KMS-11 (cell line): ENCODE data around the gene STAG1.

Experiments used
- H2AFZ ChIP-seq: fragments of 200-600 bp; sonication (generic); 2 replicates; pipeline ENCODE4 v1.6.1; 2016; ENCODE audit warnings: antibody characterized with exemption, mixed run types, low read depth
- H3K27ac ChIP-seq: fragments of 200-600 bp; sonication (generic); 2 replicates; pipeline ENCODE4 v1.6.1; 2016; ENCODE audit warnings: mild to moderate bottlenecking, mixed run types
- H3K27me3 ChIP-seq: fragments of 200-600 bp; sonication (generic); 2 replicates; pipeline ENCODE4 v1.6.1; 2017; ENCODE audit warnings: mild to moderate bottlenecking, low read depth, mixed run types, moderate library complexity; ENCODE audit not compliant: insufficient read depth
- H3K36me3 ChIP-seq: fragments of 200-600 bp; sonication (generic); 2 replicates; pipeline ENCODE4 v1.6.1; 2017; ENCODE audit warnings: mild to moderate bottlenecking, mixed run types; ENCODE audit not compliant: insufficient read depth
- H3K4me1 ChIP-seq: fragments of 200-600 bp; sonication (generic); 2 replicates; pipeline ENCODE4 v1.6.1; 2016; ENCODE audit warnings: mild to moderate bottlenecking, low read depth, mixed run types; ENCODE audit not compliant: poor library complexity, severe bottlenecking
- H3K4me2 ChIP-seq: fragments of 200-600 bp; sonication (generic); 2 replicates; pipeline ENCODE4 v1.7.0; 2016; ENCODE audit warnings: mild to moderate bottlenecking, mixed run types
- H3K4me3 ChIP-seq: fragments of 200-600 bp; sonication (generic); IDR thresholded peaks from 2 replicates; pipeline ENCODE4 v1.6.1; 2017; ENCODE audit warnings: low read depth, low read length, mixed read lengths; ENCODE audit not compliant: insufficient read depth
- H3K79me2 ChIP-seq: fragments of 200-600 bp; sonication (generic); 2 replicates; pipeline ENCODE4 v1.6.1; 2016; ENCODE audit warnings: low read depth, mixed run types; ENCODE audit not compliant: insufficient read depth
- H3K9ac ChIP-seq: fragments of 200-600 bp; sonication (generic); 2 replicates; pipeline ENCODE4 v1.6.1; 2016; ENCODE audit warnings: mild to moderate bottlenecking, mixed run types
- H4K20me1 ChIP-seq: fragments of 200-600 bp; sonication (generic); 2 replicates; pipeline ENCODE4 v1.6.1; 2016; ENCODE audit warnings: mild to moderate bottlenecking, mixed run types; ENCODE audit not compliant: insufficient read depth
- TF ChIP-seq, protein P1 (sequence below): fragments of 200-600 bp; sonication (generic); conservative IDR thresholded peaks from 2 replicates; pipeline ENCODE4 v1.6.1; 2017; ENCODE audit warnings: low read depth, mild to moderate bottlenecking, antibody characterized with exemption, low read length, moderate library complexity, mixed read lengths

STAG1 gene

DNA sequence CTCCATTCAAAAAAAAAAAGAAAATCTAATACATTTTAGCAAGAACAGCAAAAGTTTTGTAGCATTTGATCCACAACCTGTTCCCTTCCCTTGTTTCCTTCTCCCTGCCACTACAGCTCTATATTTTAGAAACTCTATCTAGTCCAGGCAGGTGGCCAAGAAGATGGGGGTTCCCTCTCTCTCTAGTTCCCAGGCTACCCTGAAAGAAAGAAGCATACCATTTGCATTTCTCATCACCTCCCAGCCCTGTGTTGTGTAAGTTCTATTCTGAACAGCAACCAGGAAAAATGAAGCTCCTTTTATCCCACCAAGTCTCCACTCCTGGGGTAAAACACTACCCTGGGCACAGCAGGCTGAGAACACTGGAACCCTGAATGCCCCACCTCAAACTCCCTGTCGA, 402.0 kb downstream of the STAG1 start:
- no peak overlapping the region for H2AFZ ChIP-seq
- no peaks in the 10 kb centered on the region for H3K36me3 ChIP-seq

DNA sequence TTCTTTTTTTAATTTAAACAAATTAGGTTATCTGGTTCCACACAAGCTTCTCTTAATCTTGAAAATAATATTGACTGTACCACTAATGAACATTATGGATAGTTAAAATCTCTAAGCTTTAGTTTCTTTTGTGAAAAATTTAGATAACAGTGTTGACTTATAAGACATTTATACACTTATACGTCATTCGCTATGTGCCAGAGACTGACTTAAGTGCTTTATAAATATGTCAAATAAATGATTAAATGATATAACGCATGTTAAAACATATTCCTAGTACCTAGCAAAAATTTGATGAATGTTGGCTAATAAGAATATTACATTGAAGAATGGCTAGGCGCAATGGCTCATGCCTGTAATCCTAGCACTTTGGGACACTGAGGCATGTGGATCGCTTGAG, 405.7 kb downstream of the STAG1 start:
- no peak overlapping the region for H3K4me3 ChIP-seq
- H4K20me1 ChIP-seq, result no peaks in the 10 kb centered on the region
- H3K4me1 ChIP-seq, result no peaks in the 10 kb centered on the region

More for the DNA sequence above, 402.0 kb downstream of the STAG1 start:
- Histone ChIP-seq H3K4me1 (no peaks in the 10 kb centered on the region), H4K20me1 (no peaks in the 10 kb centered on the region), H3K27me3 (no peaks in the 10 kb centered on the region), H3K9ac (no peak overlapping the region), H3K4me2 (no peak overlapping the region), H3K27ac (no peak overlapping the region), H3K79me2 (0 out of 2 replicates have a peak, but pooled peaks cover 4% of the 10 kb centered on the region), H3K4me3 (no peak overlapping the region)
- TF ChIP-seq, protein P1, sequence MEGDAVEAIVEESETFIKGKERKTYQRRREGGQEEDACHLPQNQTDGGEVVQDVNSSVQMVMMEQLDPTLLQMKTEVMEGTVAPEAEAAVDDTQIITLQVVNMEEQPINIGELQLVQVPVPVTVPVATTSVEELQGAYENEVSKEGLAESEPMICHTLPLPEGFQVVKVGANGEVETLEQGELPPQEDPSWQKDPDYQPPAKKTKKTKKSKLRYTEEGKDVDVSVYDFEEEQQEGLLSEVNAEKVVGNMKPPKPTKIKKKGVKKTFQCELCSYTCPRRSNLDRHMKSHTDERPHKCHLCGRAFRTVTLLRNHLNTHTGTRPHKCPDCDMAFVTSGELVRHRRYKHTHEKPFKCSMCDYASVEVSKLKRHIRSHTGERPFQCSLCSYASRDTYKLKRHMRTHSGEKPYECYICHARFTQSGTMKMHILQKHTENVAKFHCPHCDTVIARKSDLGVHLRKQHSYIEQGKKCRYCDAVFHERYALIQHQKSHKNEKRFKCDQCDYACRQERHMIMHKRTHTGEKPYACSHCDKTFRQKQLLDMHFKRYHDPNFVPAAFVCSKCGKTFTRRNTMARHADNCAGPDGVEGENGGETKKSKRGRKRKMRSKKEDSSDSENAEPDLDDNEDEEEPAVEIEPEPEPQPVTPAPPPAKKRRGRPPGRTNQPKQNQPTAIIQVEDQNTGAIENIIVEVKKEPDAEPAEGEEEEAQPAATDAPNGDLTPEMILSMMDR, result no peak

DNA sequence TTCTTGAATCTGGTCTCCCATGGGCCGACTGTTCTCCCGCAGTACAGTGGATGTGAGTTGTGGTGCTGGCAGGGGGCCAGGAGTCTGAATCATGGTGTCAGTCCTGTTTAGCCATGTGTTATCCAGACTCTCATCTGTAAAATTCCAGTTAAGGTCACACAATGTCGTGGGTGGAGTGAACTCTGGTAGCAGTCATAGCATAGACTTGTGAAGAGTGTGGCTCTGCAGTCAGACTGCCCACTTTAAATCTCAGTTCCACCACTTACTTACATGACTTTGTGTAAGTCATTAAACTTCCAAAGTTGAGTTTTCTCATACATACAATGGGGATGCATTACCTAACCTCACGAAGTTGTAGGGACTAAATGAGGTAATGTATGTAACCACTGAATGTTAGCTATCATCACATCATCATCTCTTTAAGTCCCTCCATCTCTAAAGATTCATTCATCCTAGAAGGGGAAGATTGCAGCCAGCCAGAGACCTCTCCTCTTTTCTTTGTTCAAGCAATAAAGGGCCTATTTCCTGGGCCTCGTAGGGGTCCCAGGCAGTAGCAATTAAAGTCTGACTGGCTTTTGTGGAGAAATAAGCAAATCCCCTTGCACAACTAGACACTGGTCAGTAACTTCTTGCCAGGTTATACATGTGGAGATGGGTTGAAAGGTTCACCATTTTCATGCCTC, 408.2 kb downstream of the STAG1 start:
- H3K27me3 ChIP-seq, result no peaks in the 10 kb centered on the region
- TF ChIP-seq, protein P1, result no peak
- no peak overlapping the region for H3K27ac ChIP-seq
- H2AFZ ChIP-seq, result no peak overlapping the region
- H4K20me1 ChIP-seq, result no peaks in the 10 kb centered on the region
- 0 out of 2 replicates have a peak, but pooled peaks cover 4% of the 10 kb centered on the region for H3K79me2 ChIP-seq
- no peak overlapping the region for H3K9ac ChIP-seq
- H3K4me1 ChIP-seq, result no peaks in the 10 kb centered on the region
- no peaks in the 10 kb centered on the region; the same call in 1 of the 2 replicates for H3K36me3 ChIP-seq
- H3K4me2 ChIP-seq, result no peak overlapping the region
- no peak overlapping the region for H3K4me3 ChIP-seq

More for the DNA sequence above, 405.7 kb downstream of the STAG1 start:
- Histone ChIP-seq H3K27ac (no peak overlapping the region), H3K36me3 (no peaks in the 10 kb centered on the region), H3K4me2 (no peak overlapping the region), H3K27me3 (no peaks in the 10 kb centered on the region), H3K79me2 (0 out of 2 replicates have a peak, but pooled peaks cover 4% of the 10 kb centered on the region), H2AFZ (no peak overlapping the region), H3K9ac (no peak overlapping the region)
- TF ChIP-seq, protein P1, result no peak

DNA sequence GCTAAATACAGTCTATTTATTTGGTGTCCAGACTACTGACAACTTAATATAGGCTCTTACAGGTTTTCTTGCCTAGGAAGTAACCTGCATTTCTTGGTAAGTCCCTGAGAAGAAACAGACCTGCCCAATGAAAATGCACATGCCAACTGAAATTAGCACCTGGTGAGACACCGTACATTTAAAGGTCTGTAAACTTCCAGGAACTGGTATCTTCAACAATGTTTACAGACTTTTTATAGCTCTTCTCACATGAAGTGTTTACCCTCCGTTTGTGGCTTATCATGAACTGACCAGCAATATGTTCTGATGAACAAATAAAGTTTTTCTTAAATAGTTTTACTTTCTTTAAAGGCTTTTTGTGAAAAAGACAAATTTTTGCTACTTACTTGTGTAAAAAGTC, 408.7 kb downstream of the STAG1 start:
- Histone ChIP-seq H4K20me1 (no peaks in the 10 kb centered on the region), H3K36me3 (no peaks in the 10 kb centered on the region; the same call in 1 of the 2 replicates), H3K9ac (no peak overlapping the region), H3K4me2 (no peak overlapping the region), H3K27me3 (no peaks in the 10 kb centered on the region), H3K27ac (no peak overlapping the region), H3K79me2 (no peaks in the 10 kb centered on the region), H3K4me3 (no peak overlapping the region), H3K4me1 (no peaks in the 10 kb centered on the region), H2AFZ (no peak overlapping the region)
- TF ChIP-seq, protein P1, result no peak
